Measurements from ENCODE around the gene ANKLE2. TPM values are rescaled to one million over a fixed set of nuclear protein-coding genes. Genes with fewer than 3 reads are reported as not detected.

The ANKLE2 gene
- total RNA-seq, 2 donors from 2014 or later = 31.1 to 82.4 TPM

DNA sequence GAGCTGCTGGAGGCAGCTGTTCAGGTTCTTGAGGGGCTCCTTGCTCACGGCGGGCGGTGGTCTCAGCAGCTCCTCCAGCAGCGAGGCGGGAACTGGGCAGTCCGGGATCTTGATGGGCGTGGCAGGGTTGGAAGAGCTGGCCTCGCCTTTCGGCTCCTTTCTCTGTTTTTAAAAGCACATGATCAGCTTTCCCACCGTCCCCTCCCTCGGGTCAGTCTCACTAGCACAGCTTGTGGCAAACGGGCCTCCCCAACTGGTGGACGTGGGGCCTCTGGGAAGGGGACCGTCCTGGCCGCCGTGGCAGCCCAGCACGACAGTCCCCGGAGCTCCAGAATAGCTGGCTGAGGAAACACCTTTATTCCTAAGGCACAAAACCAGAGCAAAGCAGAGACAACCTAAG lies 12.5 kb upstream of the ANKLE2 start:
- intact Hi-C loops (cut with DNase I) = no loop called here
- 88% methylated on average over 18 of the region's 18 CpGs for WGBS

GRCh38 chr12:132773077-132773955 lies 11.7 kb upstream of the ANKLE2 start:
- Histone ChIP-seq H3K27me3 (replicated peaks; ENCODE audit: insufficient read depth) (no peaks in the 10 kb centered on the region), H3K36me3 (peaks cover 15 to 29% of the 10 kb centered on the region in 2 donors), H3K4me1 (replicated peaks) (no peaks in the 10 kb centered on the region), H3K9me3 (no peaks in the 10 kb centered on the region), H3K27ac (no peak overlapping the region), H3K4me3 (no peak overlapping the region)
- intact Hi-C loops (cut with DNase I) = no loop called here
- DNase-seq (ENCODE audit: low spot score) = no peak
- TF ChIP-seq POLR2A (IDR thresholded peaks at IDR 0.05) = no peak
- no peak for TF ChIP-seq POLR2AphosphoS5 (IDR thresholded peaks at IDR 0.05)
- TF ChIP-seq, protein P1, sequence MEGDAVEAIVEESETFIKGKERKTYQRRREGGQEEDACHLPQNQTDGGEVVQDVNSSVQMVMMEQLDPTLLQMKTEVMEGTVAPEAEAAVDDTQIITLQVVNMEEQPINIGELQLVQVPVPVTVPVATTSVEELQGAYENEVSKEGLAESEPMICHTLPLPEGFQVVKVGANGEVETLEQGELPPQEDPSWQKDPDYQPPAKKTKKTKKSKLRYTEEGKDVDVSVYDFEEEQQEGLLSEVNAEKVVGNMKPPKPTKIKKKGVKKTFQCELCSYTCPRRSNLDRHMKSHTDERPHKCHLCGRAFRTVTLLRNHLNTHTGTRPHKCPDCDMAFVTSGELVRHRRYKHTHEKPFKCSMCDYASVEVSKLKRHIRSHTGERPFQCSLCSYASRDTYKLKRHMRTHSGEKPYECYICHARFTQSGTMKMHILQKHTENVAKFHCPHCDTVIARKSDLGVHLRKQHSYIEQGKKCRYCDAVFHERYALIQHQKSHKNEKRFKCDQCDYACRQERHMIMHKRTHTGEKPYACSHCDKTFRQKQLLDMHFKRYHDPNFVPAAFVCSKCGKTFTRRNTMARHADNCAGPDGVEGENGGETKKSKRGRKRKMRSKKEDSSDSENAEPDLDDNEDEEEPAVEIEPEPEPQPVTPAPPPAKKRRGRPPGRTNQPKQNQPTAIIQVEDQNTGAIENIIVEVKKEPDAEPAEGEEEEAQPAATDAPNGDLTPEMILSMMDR (IDR thresholded peaks at IDR 0.05) = no peak
- WGBS = 89% methylated on average over 40 of the region's 41 CpGs

More for the DNA sequence above, 12.5 kb upstream of the ANKLE2 start:
- DNase-seq (ENCODE audit: low spot score) = no peak
- H3K27ac ChIP-seq = no peak overlapping the region
- H3K4me1 ChIP-seq (replicated peaks) = no peaks in the 10 kb centered on the region
- TF ChIP-seq POLR2AphosphoS5 (IDR thresholded peaks at IDR 0.05) = no peak
- TF ChIP-seq, protein P1 (IDR thresholded peaks at IDR 0.05) = no peak
- TF ChIP-seq POLR2A (IDR thresholded peaks at IDR 0.05) = no peak
- no peak overlapping the region for H3K4me3 ChIP-seq
- no peaks in the 10 kb centered on the region for H3K9me3 ChIP-seq
- peaks cover 15 to 29% of the 10 kb centered on the region in 2 donors for H3K36me3 ChIP-seq
- no peaks in the 10 kb centered on the region for H3K27me3 ChIP-seq (replicated peaks; ENCODE audit: insufficient read depth)

- DNase-seq (ENCODE audit: low spot score) = no peak
- WGBS = 83% methylated on average over 14 of the region's 14 CpGs
- Histone ChIP-seq H3K36me3 (peaks cover 11 to 25% of the 10 kb centered on the region in 2 donors), H3K4me1 (replicated peaks) (no peaks in the 10 kb centered on the region), H3K27me3 (replicated peaks; ENCODE audit: insufficient read depth) (no peaks in the 10 kb centered on the region), H3K4me3 (no peak overlapping the region), H3K27ac (no peak overlapping the region), H3K9me3 (no peaks in the 10 kb centered on the region)
- no peak for TF ChIP-seq POLR2A (IDR thresholded peaks at IDR 0.05)
- TF ChIP-seq, protein P1 (IDR thresholded peaks at IDR 0.05) = no peak
- no peak for TF ChIP-seq POLR2AphosphoS5 (IDR thresholded peaks at IDR 0.05)
- intact Hi-C loops (cut with DNase I) = no loop called here
Measured at GRCh38 chr12:132772606-132773005, 11.0 kb upstream of the ANKLE2 start.

- 89% methylated on average over 15 of the region's 15 CpGs for WGBS
- Histone ChIP-seq H3K9me3 (no peaks in the 10 kb centered on the region), H3K36me3 (peaks cover 6 to 21% of the 10 kb centered on the region in 2 donors)
Measured at GRCh38 chr12:132771126-132771838, 9.7 kb upstream of the ANKLE2 start.

More at GRCh38 chr12:132771126-132771838, 9.7 kb upstream of the ANKLE2 start:
- H3K27me3 ChIP-seq (replicated peaks; ENCODE audit: insufficient read depth) = no peaks in the 10 kb centered on the region
- TF ChIP-seq POLR2AphosphoS5 (IDR thresholded peaks at IDR 0.05) (no peak), POLR2A (IDR thresholded peaks at IDR 0.05) (no peak)
- TF ChIP-seq, protein P1 (IDR thresholded peaks at IDR 0.05) = no peak
- intact Hi-C loops (cut with DNase I) = no loop called here
- H3K4me3 ChIP-seq = no peak overlapping the region
- DNase-seq (ENCODE audit: low spot score) = no peak
- H3K27ac ChIP-seq = no peak overlapping the region
- no peaks in the 10 kb centered on the region for H3K4me1 ChIP-seq (replicated peaks)
